Epidermal melanocyte (primary cell): Measurements from ENCODE around the gene ADGRG1.

Source experiments
- DNase-seq: peaks from one replicate; pipeline ENCODE4 v3.0.0; 2011; ENCODE audit warnings: low spot score; ENCODE audit not compliant: insufficient read length

Gene ADGRG1

DNA sequence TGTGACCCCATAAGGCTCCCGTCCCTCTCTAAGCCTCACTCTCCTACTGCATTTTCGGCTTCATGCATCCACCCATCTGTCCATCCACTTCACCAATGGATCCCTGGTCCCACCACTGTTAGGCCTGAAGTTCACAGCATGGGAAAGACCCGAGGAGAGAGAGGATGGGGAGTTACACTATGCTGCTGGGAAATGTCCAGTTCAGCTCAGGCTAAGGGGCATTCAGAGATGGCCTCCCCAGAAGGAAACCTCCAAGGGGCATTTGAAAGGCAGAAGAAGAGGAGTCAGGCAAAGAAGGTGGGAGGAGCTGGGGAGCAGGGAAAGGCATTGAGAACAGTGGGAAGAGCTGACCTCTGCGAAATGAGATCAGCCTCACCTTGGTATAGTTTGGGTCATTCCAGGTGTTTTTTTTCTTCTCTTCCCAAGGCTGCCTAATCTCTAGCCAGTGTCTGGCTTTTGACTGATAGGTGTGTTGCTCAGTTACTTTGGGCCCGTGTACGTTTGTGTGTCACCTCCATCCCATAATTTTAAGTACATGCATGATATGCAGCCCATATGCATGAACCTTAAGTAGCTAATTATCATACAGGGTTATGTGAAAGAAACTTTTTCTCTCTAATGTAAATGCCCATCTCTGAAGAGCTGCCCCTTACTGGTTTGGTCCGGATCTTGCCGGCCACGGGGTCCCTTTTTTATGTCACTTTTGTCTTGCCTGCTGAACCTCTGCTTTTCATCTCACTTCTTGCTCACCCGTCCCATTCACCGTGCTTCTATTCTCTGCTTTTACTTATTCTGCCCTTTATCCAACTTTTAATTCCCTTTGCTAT is 54.6 kb downstream of the ADGRG1 start:
- no peak for DNase-seq

DNA sequence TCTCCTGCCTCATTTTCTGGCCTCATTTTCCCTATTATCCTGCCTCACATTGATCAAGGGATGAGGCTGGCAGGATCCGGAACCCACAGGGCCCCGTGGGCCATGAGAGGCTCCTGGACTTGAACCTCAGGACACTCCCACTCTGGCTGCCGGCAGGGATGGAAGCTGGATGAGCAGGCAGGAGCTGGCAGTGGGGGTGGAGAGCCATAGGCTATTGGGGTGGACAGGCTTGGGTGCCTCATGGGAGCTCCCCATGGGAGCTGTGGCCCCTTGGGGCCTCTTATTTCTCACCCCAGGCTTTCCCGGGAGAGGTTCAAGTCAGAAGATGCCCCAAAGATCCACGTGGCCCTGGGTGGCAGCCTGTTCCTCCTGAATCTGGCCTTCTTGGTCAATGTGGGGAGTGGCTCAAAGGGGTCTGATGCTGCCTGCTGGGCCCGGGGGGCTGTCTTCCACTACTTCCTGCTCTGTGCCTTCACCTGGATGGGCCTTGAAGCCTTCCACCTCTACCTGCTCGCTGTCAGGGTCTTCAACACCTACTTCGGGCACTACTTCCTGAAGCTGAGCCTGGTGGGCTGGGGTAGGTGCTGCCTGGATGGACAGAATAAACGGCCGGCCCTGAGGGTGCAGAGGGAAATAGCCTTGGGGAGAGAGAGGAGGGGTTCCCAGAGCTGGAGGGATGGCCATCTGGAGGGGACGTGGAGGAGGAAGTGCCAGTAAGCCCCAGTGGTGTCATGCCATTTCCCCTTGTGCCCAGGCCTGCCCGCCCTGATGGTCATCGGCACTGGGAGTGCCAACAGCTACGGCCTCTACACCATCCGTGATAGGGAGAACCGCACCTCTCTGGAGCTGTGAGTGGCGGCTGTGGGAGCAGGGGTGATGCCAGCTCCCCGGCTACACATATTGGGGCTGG is 55.5 kb downstream of the ADGRG1 start:
- DNase-seq, result no peak

DNA sequence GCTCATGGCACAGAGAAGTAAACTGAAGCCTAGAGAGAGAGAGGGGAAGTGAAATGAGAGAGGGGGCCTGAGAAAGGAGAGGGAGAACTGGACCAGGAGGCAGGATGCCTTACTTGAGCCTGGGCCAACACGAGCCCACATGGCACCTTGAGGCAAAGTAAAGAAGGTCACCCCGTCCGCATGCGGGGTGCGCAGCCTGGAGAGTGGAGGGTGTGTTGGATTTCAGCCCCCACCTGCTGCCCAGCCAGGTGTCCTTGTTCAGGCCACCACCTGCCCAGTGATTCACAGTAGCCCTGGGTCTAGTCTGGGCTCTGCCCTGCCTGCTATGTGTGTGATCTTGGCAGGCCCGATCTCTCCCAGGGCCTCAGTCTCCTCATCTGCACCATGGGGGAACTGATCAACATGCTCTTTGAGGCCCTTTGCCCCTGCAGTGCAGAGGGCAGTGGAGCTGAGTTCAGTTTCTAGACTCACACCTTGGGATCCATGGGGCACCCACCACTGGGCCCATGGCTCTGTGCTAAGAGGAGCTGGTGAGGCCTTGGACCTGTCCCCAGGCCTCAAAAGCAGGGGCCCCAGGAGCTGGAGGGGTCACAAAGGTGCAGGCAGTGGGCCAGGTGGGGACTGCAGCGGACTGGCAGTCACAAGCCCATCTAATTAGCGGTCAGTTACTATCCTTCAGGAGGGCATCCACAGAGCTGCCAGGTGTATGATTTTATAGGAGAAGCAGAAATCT is 56.4 kb downstream of the ADGRG1 start:
- DNase-seq, result no peak

DNA sequence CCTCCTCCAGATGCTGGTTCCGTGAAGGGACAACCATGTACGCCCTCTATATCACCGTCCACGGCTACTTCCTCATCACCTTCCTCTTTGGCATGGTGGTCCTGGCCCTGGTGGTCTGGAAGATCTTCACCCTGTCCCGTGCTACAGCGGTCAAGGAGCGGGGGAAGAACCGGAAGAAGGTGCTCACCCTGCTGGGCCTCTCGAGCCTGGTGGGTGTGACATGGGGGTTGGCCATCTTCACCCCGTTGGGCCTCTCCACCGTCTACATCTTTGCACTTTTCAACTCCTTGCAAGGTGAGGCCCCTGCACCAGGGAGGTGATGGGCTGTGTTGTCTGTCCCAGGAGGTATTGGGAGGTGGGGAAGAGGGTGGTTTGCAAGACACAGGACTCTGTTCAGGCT is 57.2 kb downstream of the ADGRG1 start:
- DNase-seq, result no peak

DNA sequence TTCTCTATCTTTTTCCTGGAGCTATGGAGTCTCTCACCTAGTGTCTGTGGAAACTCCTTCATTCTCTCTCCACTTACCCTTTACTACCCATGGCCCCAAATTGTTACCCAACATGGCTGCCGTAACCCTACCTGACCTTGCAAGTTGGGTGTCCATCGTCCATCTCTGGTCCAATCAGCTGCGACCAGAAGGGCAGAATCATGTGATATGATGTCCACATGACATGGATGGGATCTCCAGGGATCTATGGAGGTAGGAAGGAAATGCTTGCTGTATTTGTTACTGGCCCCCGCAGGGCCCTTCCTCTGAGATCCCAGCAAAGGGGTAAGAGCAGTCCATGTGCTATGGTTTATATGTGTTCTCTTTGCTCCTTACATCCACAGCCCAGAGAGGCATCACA is 58.1 kb downstream of the ADGRG1 start:
- no peak for DNase-seq

DNA sequence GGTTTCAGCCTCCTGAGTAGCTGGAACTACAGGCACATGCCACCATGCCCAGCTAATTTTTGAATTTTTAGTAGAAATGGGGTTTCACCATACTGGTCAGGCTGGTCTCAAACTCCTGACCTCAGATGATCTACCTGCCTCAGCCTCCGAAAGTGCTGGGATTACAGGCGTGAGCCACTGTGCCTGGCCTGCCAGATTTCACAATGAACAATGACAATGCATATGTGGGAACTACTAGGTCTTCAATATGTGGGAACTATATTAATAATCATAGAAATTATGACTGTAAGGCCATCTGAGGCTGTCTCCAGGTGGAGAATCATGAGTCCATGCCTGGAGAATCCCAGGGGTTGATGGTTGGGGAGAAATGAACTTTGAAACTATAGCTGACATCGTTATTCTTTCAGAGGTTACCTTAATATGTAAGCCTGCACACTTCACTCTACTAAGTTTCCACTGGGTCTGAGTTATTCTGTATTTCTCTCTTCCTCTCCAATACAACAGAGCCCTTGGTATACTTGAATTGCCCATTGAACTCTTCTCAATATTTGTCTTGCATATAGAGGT is 59.0 kb downstream of the ADGRG1 start:
- no peak for DNase-seq

DNA sequence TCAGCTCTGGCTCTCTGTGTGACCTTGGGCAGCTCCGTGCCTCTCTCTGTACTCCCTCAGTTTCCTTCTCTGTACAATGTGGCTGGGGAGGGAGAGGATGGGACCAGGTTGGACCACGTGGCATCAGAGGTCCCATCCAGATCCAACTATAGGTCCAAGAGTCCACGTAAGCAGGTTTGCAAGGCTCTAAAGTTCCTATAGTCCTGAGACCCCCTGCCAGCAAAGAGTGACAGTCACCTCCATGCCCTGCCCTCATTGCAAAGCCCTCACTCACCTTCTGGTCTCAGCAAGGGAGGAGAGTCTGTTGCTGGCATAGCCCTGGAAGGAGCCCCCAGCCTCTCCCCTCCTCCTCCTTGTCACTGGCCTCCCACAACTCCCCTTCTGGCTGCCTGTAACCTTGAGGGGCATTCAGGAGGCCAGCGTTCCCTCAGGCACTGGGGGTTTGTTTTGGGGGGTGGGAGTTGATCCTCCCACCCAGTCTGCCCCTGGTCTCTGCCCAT is 60.1 kb downstream of the ADGRG1 start:
- no peak for DNase-seq

DNA sequence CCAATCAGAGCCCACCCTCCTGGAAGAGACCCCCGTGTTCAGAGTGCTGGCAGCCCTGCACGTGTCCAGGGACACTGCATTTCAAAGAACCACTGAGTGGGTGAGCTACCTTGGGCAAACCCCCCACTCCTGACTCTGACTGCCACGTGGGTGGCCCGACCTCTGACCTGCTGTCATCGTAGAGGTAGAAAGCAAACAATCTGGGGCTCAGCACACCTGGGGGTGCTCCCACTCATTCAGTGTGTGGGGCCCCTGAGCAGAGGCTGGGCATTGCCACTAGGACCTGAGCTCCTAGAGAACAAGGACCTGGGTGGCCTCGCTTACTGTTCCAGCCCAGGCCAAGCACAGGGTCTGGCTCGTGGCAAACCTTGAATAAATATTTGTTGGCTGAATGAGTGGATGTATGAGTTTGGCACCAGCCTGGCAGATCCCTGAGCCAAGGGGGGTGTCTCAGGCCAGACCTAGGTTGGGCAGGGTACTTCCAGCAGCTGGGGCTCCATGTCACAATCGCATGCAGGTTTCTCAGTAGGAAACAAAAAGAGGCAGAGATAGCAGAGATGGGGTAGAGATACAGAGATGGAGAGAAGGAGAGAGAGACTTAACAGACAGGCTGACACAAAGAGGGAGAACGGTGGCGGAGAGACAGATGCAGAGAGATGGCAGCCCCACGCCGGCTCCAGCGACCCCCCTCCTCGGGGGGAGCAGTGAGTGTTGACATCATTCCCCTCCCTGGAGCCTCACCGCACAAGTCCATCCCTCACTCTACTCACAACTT is 60.7 kb downstream of the ADGRG1 start:
- DNase-seq, result no peak

DNA sequence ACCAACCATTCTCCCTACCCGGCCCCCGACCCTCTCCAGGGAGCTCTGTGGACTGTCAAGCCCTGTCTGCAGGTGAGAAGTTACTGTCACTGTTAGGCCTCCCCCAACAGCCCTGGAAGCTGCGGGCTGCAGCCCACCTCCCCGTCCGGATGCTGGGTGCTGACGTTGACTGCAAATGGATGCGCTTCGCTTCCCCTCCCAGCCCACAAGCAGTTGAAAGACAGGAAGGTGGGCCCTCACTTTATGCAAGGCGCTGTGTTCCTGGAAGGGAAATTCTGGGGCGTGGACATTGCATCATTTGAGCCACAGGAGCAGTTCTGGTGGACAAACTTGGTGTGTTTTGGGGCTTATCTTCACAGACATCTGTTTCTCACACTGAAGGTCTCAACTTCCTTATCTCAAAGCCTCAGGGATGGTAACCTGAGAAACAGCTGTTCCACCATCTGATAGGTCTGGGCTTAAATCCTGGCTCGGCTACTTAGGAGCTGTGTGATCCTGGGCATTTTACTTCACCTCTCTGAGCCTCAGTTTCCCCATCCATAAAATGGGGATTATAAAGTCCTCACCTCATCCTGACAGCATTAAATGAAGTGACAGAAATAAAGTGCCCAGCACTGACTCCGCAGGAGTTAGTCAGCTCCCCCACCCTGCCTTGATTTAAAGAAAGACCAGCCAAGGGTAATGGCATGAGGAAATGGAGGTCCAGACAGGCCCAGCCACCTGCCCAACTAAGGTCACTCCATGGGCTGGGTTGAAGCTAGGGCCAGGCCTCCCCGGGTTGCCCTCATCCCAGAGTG is 61.5 kb downstream of the ADGRG1 start:
- DNase-seq, result no peak

DNA sequence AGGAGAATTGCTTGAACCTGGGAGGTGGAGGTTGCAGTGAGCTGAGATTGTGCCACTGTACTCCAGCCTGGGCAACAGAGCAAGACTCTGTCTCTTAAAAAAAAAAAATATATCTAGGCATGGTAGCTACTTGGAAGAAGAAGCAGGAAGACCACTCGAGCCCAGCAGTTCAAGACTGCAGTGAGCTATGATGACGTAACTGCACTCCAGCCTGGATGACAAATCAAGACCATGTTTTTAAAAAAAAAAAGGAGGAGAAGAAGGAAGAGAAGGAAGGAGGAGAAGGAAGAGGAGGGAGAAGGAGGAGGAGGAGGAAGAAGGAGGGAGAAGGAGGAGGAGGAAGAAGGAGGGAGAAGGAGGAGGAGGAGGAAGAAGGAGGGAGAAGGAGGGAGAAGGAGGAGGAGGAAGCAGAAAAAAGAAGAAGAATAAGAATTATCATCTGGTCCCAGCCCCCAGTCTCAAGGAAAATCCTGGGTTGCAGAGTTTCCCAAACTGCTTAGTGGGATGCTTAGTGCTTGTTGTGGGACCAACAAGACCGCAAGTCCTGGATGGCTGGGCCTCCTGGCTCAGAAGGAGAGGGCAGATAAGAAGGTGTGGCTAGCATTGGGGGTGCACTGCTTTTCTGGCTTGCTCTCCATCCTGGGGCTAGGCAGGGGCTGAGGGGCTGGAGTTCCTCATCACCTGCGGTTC is 62.5 kb downstream of the ADGRG1 start:
- no peak for DNase-seq

DNA sequence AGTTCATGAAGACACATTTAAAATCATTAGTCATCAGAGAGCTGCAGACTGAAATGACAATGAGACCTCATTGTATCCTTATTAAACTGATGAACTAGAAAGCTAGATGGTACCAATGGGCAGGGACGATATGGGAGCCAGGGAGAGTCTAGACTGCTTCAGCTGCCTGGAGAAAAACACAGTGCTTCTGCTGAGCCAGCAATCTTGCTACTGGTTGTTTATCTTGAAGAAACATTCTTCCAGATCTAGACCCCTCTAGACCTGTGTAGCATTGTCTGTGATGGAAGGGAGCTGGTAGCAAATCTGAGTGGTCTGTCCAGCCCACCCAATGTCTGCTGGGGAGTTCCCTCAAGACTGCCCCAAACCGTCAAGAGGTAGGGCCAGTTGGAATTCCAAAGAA is 64.2 kb downstream of the ADGRG1 start:
- DNase-seq, result no peak

DNA sequence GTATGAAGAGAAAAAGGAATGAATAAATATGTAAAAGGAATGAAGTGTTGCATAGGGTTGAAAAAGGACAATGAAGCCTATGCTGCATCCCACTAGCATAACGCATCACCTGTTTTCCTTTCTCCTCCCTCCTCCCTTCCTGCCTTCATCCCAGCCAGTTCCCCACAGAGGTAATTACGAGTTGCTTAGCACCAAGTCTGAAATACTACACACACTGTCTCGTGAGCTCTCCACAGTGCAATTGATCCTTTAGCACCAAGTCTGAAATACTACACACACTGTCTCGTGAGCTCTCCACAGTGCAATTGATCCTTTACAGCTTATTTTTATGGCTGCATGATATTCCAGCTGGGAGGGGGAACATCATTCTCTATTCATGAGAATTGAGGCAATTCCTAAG is 65.1 kb downstream of the ADGRG1 start:
- no peak for DNase-seq

DNA sequence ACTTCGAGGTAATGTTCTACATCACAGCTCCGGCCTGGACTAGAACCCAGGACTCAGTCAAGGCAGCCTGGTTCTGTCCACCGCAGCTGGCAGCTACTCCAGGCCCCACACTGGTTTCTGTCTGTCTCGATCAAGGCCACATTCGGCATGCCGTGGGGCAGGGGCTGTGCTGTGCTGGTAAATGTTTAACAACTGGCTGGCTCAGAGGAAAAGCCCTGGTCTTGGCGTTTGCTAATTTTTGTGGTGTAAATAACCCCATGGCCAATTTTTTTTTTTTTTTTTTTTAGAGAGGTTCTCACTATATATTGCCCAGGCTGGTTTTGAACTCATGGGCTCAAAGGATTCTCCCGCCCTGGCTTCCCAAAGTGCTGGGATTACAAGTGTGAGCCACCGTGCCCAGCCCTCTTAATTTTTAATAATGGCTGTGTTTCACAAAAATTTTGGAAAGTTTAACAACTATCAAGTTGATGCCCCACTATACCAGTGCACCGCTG is 65.8 kb downstream of the ADGRG1 start:
- DNase-seq, result no peak

DNA sequence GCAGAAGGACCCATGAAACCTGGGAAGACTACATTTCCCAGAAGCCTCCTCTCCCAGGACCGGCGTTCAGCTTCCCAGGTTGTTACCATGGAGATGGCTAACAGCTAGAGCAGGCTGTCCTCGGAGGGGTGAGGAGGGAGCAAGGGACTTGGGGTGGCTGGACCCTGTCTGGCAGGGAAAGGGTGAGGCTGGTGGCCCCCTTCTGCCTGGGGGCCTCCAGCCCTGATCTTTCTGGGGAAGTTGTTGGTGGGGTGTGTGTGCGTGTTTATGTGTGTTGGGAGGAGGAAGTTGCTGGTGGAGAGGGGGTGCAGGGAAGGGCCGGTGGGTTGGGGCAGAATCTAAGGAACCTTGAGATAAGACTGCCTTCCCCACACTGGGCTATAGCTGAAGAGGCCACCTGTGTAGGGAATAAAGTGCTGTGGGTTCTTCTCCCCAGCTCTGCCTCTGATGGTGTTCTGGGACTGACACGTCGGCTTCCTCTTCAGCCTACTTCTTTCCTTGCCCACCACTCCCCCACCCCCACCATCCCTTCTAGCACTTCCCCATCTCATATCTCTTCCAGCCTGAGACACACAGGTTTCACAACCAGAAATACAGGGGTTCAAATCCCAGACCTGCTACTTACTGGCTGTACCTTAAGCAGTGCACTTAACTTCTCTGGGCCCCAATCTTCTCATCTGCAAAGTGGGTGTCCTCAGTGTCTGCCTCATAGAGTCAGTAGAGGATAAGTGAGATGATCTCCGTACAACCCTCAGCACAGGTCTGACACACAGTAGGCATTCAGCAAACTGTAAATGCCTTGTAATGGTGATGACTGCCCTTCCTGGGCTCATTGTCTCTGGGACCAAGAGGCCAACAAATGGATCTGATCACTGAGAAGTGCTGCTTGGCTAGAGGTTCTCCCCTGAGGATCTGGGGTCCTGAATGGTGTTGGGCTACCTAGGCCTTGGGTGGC is 66.6 kb downstream of the ADGRG1 start, which contains the start of gene DRC7:
Gene DRC7 (plus strand): TSS at position 82 of the 955 bp plus-strand sequence. CDS start 3,144 bp downstream, outside the sequence.
- DNase-seq, result no peak

DNA sequence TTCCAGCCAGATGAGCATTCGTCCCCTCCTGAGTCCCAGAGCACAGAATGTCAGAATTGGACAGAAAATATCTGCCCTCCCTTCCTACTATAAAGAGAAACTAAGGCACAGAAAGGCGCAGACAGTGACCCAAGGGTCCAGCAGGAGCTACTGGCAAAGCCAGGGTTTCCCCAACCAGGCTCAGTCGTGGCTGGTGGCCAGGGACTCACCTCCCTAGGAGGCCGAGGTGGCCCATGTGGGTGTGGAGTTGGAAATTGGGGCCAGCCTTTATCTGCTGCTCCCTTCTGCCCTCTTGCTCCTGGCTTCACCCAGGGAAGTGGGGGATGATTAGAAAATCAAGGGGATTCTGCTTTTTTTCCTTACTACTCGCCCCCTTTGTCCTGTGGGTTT is 67.2 kb downstream of the ADGRG1 start:
- DNase-seq, result no peak

DNA sequence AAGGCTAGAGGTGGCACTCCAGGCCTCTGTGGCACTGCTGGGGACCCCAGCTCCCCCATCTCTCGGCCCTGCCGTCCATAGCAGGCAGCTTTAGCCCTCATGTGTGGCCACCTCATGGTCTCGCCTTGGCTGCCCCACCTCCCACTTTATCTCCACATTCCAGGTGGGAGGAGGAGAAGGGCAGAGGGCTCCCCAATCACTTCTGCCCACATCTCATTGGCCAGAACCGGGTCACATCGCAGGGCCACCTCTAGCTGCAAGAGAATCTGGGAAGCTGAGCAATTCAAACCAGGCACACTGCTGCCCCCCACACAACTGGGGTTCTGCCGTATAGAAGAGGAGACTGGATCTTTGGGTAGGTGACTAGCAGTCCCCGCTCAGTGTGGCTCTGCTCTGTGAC is 67.8 kb downstream of the ADGRG1 start:
- no peak for DNase-seq

DNA sequence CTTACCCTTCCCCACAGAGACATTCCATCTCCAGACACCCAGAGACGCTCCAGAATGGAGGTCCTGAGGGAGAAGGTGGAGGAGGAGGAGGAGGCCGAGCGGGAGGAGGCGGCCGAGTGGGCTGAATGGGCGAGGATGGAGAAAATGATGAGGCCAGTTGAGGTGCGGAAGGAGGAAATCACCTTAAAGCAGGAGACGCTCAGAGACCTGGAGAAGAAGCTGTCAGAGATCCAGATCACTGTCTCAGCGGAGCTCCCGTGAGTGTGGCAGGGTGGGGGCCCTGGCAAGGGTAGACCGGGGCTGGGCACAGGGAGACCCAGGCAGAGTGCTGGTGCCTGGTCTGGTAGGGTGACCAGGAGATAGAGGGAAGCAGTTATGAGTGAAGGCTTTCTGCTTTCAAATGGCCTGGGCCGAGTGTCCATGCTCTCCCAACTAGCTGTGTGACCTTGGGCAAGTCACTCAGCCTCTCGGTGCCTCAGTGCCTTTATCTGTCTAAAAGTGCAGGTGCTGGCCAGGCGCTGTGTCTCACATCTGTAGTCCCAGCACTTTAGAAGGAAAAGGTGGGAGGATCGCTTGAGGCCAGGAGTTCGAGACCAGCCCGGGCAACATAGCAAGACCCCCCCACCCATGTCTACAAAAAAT is 69.6 kb downstream of the ADGRG1 start:
- DNase-seq, result no peak
